Fibroblast of lung (primary cell): ENCODE results near the gene UBE3A.

Source experiments
- CTCF ChIP-seq, 2 donors: IDR thresholded peaks in 1 of 2; conservative IDR thresholded peaks in 1 of 2; 1 replicate in 1 of 2; 2 replicates in 1 of 2; pipeline ENCODE4 v1.5.1; 2011 to 2012; ENCODE audit warnings: low read length in 2 of 2, control low read depth in 1 of 2, inconsistent platforms in 1 of 2, low read depth in 1 of 2, mild to moderate bottlenecking in 1 of 2
- EZH2 ChIP-seq: IDR thresholded peaks from 2 replicates; pipeline ENCODE4 v1.5.1; 2012; ENCODE audit warnings: low read length, control low read depth, mild to moderate bottlenecking; ENCODE audit errors: missing control alignments

GRCh38 chr15:25406261-25406660 is 32.6 kb downstream of the UBE3A start:
- no peak for TF ChIP-seq CTCF (conservative IDR thresholded peaks at IDR 0.05 in 1 of 2, IDR thresholded peaks at IDR 0.05 in 1 of 2; ENCODE audit: low read depth in 1 of 2, low read length in 2 of 2)
- no peak for TF ChIP-seq EZH2
